Measurements from ENCODE around the gene COL23A1.

Gene COL23A1

GRCh38 chr5:178215280-178216002 is 374.8 kb downstream of the COL23A1 start:
- no CpG with 5 or more reads among the region's 13 CpGs for WGBS, 2 donors (ENCODE audit: extremely low coverage in 2 of 2, insufficient read length in 2 of 2, insufficient replicate concordance in 1 of 2)
- Histone ChIP-seq H4K91ac (ENCODE audit: low read depth, low read length, poor library complexity) (no peak overlapping the region), H3K4ac (ENCODE audit: low read length) (no peak overlapping the region), H3K4me2 (ENCODE audit: insufficient read depth, low read length, poor library complexity, severe bottlenecking) (no peak overlapping the region), H3K9ac (ENCODE audit: low read depth, low read length, poor library complexity) (no peak overlapping the region), H2AK5ac (ENCODE audit: low read depth, low read length) (no peak overlapping the region), H3K79me1 (ENCODE audit: low read depth, low read length) (peaks cover 1% of the 10 kb centered on the region), H4K8ac (ENCODE audit: low read depth, low read length) (peak overlapping the region; percentile 68), H2BK5ac (ENCODE audit: low read length) (no peak overlapping the region), H3K27ac (replicated peaks; ENCODE audit: low read length) (no peak overlapping the region), H2BK12ac (ENCODE audit: low read length) (no peak overlapping the region), H2AFZ (ENCODE audit: low read length) (no peak overlapping the region), H3K36me3 (replicated peaks in 1 of 2; ENCODE audit: control insufficient read depth in 2 of 2, insufficient read depth in 2 of 2, low read length in 2 of 2) (peaks cover 59 to 89% of the 10 kb centered on the region in 2 donors), H3K4me3 (ENCODE audit: low read length in 2 of 2) (peak overlapping the region in 1 of 2 donors; percentile 1), H2BK120ac (ENCODE audit: low read depth, low read length) (peak overlapping the region; percentile 12), H3K18ac (ENCODE audit: low read length) (no peak overlapping the region), H3K23ac (ENCODE audit: low read depth, low read length, poor library complexity) (peak overlapping the region; percentile 59), H3K4me1 (ENCODE audit: control insufficient read depth in 2 of 2, insufficient read depth in 1 of 2, low read depth in 1 of 2, low read length in 2 of 2) (no peaks in the 10 kb centered on the region), H2BK15ac (ENCODE audit: low read length) (no peak overlapping the region), H3K9me3 (replicated peaks in 1 of 2; ENCODE audit: control insufficient read depth in 2 of 2, insufficient read depth in 1 of 2, low read depth in 1 of 2, low read length in 2 of 2) (no peaks in the 10 kb centered on the region), H3K14ac (ENCODE audit: low read length) (no peak overlapping the region), H3K27me3 (ENCODE audit: control insufficient read depth in 3 of 3, insufficient read depth in 3 of 3, low read depth in 1 of 3, low read length in 3 of 3) (no peaks in the 10 kb centered on the region)
- DNase-seq (ENCODE audit: low spot score), result no peak

GRCh38 chr5:178214160-178214803 is 375.9 kb downstream of the COL23A1 start:
- WGBS, 2 donors (ENCODE audit: extremely low coverage in 2 of 2, insufficient read length in 2 of 2, insufficient replicate concordance in 1 of 2), result no CpG with 5 or more reads among the region's 6 CpGs
- no peak for DNase-seq (ENCODE audit: low spot score)

GRCh38 chr5:178213748-178214151 is 376.4 kb downstream of the COL23A1 start:
- Histone ChIP-seq H3K4me2 (ENCODE audit: insufficient read depth, low read length, poor library complexity, severe bottlenecking) (no peak overlapping the region), H3K27me3 (ENCODE audit: control insufficient read depth in 3 of 3, insufficient read depth in 3 of 3, low read depth in 1 of 3, low read length in 3 of 3) (no peaks in the 10 kb centered on the region), H3K79me1 (ENCODE audit: low read depth, low read length) (peaks cover 2% of the 10 kb centered on the region), H3K9me3 (replicated peaks in 1 of 2; ENCODE audit: control insufficient read depth in 2 of 2, insufficient read depth in 1 of 2, low read depth in 1 of 2, low read length in 2 of 2) (no peaks in the 10 kb centered on the region), H4K8ac (ENCODE audit: low read depth, low read length) (no peak overlapping the region), H4K91ac (ENCODE audit: low read depth, low read length, poor library complexity) (no peak overlapping the region), H3K4me3 (ENCODE audit: low read length in 2 of 2) (no peak overlapping the region), H2BK120ac (ENCODE audit: low read depth, low read length) (no peak overlapping the region), H2BK15ac (ENCODE audit: low read length) (no peak overlapping the region), H3K27ac (replicated peaks; ENCODE audit: low read length) (no peak overlapping the region), H2AFZ (ENCODE audit: low read length) (no peak overlapping the region), H3K36me3 (replicated peaks in 1 of 2; ENCODE audit: control insufficient read depth in 2 of 2, insufficient read depth in 2 of 2, low read length in 2 of 2) (peaks cover 74 to 94% of the 10 kb centered on the region in 2 donors), H2BK5ac (ENCODE audit: low read length) (no peak overlapping the region), H3K4me1 (ENCODE audit: control insufficient read depth in 2 of 2, insufficient read depth in 1 of 2, low read depth in 1 of 2, low read length in 2 of 2) (no peaks in the 10 kb centered on the region), H2BK12ac (ENCODE audit: low read length) (no peak overlapping the region), H3K9ac (ENCODE audit: low read depth, low read length, poor library complexity) (no peak overlapping the region), H2AK5ac (ENCODE audit: low read depth, low read length) (no peak overlapping the region), H3K23ac (ENCODE audit: low read depth, low read length, poor library complexity) (no peak overlapping the region), H3K4ac (ENCODE audit: low read length) (no peak overlapping the region), H3K14ac (ENCODE audit: low read length) (no peak overlapping the region), H3K18ac (ENCODE audit: low read length) (no peak overlapping the region)
- no CpG with 5 or more reads among the region's 8 CpGs for WGBS, 2 donors (ENCODE audit: extremely low coverage in 2 of 2, insufficient read length in 2 of 2, insufficient replicate concordance in 1 of 2)
- DNase-seq (ENCODE audit: low spot score), result no peak

More at GRCh38 chr5:178214160-178214803, 375.9 kb downstream of the COL23A1 start:
- H3K9me3 ChIP-seq (replicated peaks in 1 of 2; ENCODE audit: control insufficient read depth in 2 of 2, insufficient read depth in 1 of 2, low read depth in 1 of 2, low read length in 2 of 2), result no peaks in the 10 kb centered on the region
- H3K4me1 ChIP-seq (ENCODE audit: control insufficient read depth in 2 of 2, insufficient read depth in 1 of 2, low read depth in 1 of 2, low read length in 2 of 2), result no peaks in the 10 kb centered on the region
- H3K79me1 ChIP-seq (ENCODE audit: low read depth, low read length), result no peaks in the 10 kb centered on the region
- H3K27me3 ChIP-seq (ENCODE audit: control insufficient read depth in 3 of 3, insufficient read depth in 3 of 3, low read depth in 1 of 3, low read length in 3 of 3), result no peaks in the 10 kb centered on the region
- H3K27ac ChIP-seq (replicated peaks; ENCODE audit: low read length), result no peak overlapping the region
- no peak overlapping the region for H2BK120ac ChIP-seq (ENCODE audit: low read depth, low read length)
- no peak overlapping the region for H3K9ac ChIP-seq (ENCODE audit: low read depth, low read length, poor library complexity)
- H3K14ac ChIP-seq (ENCODE audit: low read length), result no peak overlapping the region
- no peak overlapping the region for H4K91ac ChIP-seq (ENCODE audit: low read depth, low read length, poor library complexity)
- H2AK5ac ChIP-seq (ENCODE audit: low read depth, low read length), result no peak overlapping the region
- H3K4me2 ChIP-seq (ENCODE audit: insufficient read depth, low read length, poor library complexity, severe bottlenecking), result no peak overlapping the region
- no peak overlapping the region for H2BK12ac ChIP-seq (ENCODE audit: low read length)
- H3K36me3 ChIP-seq (replicated peaks in 1 of 2; ENCODE audit: control insufficient read depth in 2 of 2, insufficient read depth in 2 of 2, low read length in 2 of 2), result peaks cover 68 to 94% of the 10 kb centered on the region in 2 donors
- H2AFZ ChIP-seq (ENCODE audit: low read length), result no peak overlapping the region
- H3K23ac ChIP-seq (ENCODE audit: low read depth, low read length, poor library complexity), result no peak overlapping the region
- H2BK15ac ChIP-seq (ENCODE audit: low read length), result no peak overlapping the region
- no peak overlapping the region for H3K4me3 ChIP-seq (ENCODE audit: low read length in 2 of 2)
- H4K8ac ChIP-seq (ENCODE audit: low read depth, low read length), result no peak overlapping the region
- no peak overlapping the region for H3K4ac ChIP-seq (ENCODE audit: low read length)
- no peak overlapping the region for H2BK5ac ChIP-seq (ENCODE audit: low read length)
- no peak overlapping the region for H3K18ac ChIP-seq (ENCODE audit: low read length)

- H3K9me3 ChIP-seq (replicated peaks in 1 of 2; ENCODE audit: control insufficient read depth in 2 of 2, insufficient read depth in 1 of 2, low read depth in 1 of 2, low read length in 2 of 2), result no peaks in the 10 kb centered on the region
- no peak overlapping the region for H2BK15ac ChIP-seq (ENCODE audit: low read length)
- no peak overlapping the region for H2AK5ac ChIP-seq (ENCODE audit: low read depth, low read length)
- no peak overlapping the region for H3K4ac ChIP-seq (ENCODE audit: low read length)
- no peak overlapping the region for H3K9ac ChIP-seq (ENCODE audit: low read depth, low read length, poor library complexity)
- H3K27me3 ChIP-seq (ENCODE audit: control insufficient read depth in 3 of 3, insufficient read depth in 3 of 3, low read depth in 1 of 3, low read length in 3 of 3), result no peaks in the 10 kb centered on the region
- H2AFZ ChIP-seq (ENCODE audit: low read length), result no peak overlapping the region
- H3K4me3 ChIP-seq (ENCODE audit: low read length in 2 of 2), result peak overlapping the region in 1 of 2 donors; percentile 20
- H4K8ac ChIP-seq (ENCODE audit: low read depth, low read length), result no peak overlapping the region
- no peak for DNase-seq (ENCODE audit: low spot score)
- H3K18ac ChIP-seq (ENCODE audit: low read length), result no peak overlapping the region
- H3K36me3 ChIP-seq (replicated peaks in 1 of 2; ENCODE audit: control insufficient read depth in 2 of 2, insufficient read depth in 2 of 2, low read length in 2 of 2), result peaks cover 79 to 94% of the 10 kb centered on the region in 2 donors
- no peak overlapping the region for H3K27ac ChIP-seq (replicated peaks; ENCODE audit: low read length)
- peak overlapping the region; percentile 38 for H3K23ac ChIP-seq (ENCODE audit: low read depth, low read length, poor library complexity)
- peaks cover 3% of the 10 kb centered on the region for H3K79me1 ChIP-seq (ENCODE audit: low read depth, low read length)
- H3K4me2 ChIP-seq (ENCODE audit: insufficient read depth, low read length, poor library complexity, severe bottlenecking), result no peak overlapping the region
- peaks cover 0 to under 1% of the 10 kb centered on the region in 2 donors for H3K4me1 ChIP-seq (ENCODE audit: control insufficient read depth in 2 of 2, insufficient read depth in 1 of 2, low read depth in 1 of 2, low read length in 2 of 2)
- H2BK120ac ChIP-seq (ENCODE audit: low read depth, low read length), result no peak overlapping the region
- no CpG with 5 or more reads among the region's 4 CpGs for WGBS, 2 donors (ENCODE audit: extremely low coverage in 2 of 2, insufficient read length in 2 of 2, insufficient replicate concordance in 1 of 2)
- no peak overlapping the region for H2BK5ac ChIP-seq (ENCODE audit: low read length)
- no peak overlapping the region for H2BK12ac ChIP-seq (ENCODE audit: low read length)
- H4K91ac ChIP-seq (ENCODE audit: low read depth, low read length, poor library complexity), result no peak overlapping the region
- H3K14ac ChIP-seq (ENCODE audit: low read length), result no peak overlapping the region
Observed at GRCh38 chr5:178213003-178213461, 377.2 kb downstream of the COL23A1 start.

All from neuronal stem cell (in vitro differentiated cells).